M059J (cell line): ENCODE measurements around the gene P2RY2. TPM values are rescaled to one million over a fixed set of nuclear protein-coding genes. Genes with fewer than 3 reads are reported as not detected.
A peak's percentile ranks its signal among the peaks of the same experiment; 100 is the strongest.
"Not testable (repeated sequence)": the region's sequence is repeated elsewhere in the genome, so short reads cannot be mapped to it uniquely, and the experiment has no call there.

Experiments
- DNase-seq: peaks from one replicate; pipeline ENCODE4 v3.0.0-alpha.2; 2012; ENCODE audit warnings: low read depth
- total RNA-seq: library from RNA; depleted of rRNA; stranded (reverse); fragments of >200 nt; shearing (Covaris generic); gene quantifications from 2 replicates; pipeline ENCODE4 v1.2.3, GENCODE V29; 2014

The P2RY2 gene
- total RNA-seq, 1 experiment from 2014 or later, result 0.84 TPM

DNA sequence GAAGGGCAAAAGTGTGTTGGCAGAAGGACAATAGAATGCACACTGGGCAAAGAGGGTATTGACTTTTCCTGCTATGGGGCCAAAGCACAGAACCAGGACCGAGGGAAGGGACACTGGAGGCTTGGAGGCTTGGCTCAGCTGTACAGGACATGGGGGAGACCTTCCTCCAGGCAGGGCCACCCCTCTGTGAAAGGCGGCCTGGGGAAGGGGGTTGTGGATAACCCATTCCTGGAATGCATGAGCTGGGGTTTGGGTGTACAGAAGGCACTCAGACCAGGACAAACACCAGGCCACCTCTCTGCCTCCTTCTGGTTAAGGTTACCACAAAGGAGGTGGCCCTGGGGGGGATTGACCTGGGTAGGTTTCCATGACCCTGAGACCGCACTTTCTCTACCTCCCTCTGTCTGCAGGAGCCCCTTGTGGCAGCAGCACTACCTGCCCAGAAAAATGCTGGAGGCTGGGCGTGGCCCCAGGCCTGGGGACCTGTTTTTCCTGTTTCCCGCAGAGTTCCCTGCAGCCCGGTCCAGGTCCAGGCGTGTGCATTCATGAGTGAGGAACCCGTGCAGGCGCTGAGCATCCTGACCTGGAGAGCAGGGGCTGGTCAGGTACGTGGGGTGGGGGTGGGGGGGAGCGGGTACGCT is 9.6 kb downstream of the P2RY2 start:
- no peak for DNase-seq

DNA sequence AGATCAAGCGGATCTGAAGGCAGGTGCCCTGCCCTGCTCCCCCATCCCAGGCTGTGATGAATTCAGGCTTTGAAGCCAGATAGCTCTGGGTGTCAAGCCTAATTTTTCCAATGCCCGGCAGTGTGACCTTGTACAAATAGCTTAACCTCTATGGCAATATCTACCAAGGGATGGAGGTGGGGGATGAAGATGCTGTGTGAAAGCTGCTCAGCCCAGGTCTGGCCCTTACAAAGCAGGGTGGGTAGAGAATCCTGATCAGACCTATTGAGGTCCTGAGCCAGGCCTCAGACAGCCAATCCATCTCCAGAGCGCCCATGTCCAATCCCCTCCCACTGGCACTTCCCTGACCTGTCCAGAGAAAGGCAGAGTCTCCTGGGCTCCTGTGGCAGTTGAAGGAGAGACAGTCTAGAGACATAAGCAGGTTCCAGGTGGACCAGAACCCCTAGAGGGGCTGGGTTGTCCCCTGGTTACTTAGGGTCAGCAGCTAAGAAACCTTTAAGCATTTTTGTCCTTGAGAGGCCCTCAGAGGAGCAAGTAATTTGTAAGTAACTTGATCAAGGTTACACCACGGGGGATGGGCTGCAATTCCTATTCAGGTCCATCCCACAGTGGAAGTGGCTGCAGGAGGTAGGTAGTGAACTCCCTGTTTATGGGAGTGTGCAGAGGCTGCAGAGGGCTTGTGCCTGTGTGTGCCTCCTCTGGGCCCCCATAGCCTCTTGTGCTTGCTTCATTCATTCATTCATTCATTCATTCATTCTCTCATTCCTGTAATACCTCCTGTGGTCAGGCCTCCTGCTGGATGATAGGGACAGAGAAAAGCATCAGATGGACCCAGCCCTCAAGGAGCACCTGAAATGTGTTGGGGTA is 10.4 kb downstream of the P2RY2 start:
- no peak for DNase-seq

GRCh38 chr11:73229321-73229895 is 11.3 kb downstream of the P2RY2 start:
- DNase-seq, result no peak

GRCh38 chr11:73229896-73230875 is 12.1 kb downstream of the P2RY2 start:
- no peak for DNase-seq

GRCh38 chr11:73230931-73231330 is 12.8 kb downstream of the P2RY2 start:
- DNase-seq, result no peak

GRCh38 chr11:73232487-73232886 is 14.4 kb downstream of the P2RY2 start:
- DNase-seq, result not testable (repeated sequence)

DNA sequence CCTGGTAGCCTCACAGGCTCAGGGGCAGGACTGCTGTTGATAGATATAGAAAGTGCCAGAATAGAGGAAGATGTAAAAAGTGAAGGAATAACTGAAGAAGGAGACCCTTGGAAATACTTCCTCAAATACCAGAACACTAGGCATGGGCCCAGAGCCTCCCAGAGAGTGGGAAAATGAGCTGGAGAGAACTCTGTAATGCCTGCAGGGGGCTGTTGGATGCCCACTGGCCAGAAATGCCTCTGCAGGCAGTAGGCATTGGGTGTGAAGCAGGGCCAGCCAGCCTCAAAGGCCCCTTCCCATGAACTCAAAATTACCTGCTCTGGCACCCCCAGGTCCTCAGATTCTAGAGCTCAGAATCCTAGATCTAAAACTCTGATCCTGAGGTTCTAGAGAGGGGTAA is 15.1 kb downstream of the P2RY2 start:
- DNase-seq, result no peak

GRCh38 chr11:73233692-73234470 is 15.8 kb downstream of the P2RY2 start:
- no peak for DNase-seq

- no peak for DNase-seq
Measured at GRCh38 chr11:73234471-73235181, 16.5 kb downstream of the P2RY2 start.

DNA sequence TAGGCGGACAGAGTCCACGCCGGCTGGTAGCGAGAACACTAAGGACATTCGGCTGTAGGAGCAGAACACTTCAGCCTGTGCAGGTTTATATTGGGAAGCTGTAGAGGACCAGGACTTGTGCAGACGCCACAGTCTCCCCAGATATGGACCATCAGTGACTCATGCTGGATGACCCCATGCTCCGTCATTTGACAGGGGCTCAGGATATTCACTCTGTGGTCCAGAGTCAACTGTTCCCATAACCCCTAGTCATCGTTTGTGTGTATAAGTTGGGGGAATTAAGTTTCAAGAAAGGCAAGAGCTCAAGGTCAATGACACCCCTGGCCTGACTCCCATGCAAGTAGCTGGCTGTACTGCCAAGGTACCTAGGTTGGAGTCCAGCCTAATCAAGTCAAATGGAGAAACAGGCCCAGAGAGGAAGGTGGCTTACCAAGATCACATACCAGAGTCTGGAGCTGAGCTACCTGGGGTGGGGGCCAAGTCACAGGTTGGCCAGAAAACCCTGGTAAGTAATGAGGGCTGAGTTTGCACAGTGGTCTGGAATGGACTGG is 17.2 kb downstream of the P2RY2 start:
- no peak for DNase-seq

DNA sequence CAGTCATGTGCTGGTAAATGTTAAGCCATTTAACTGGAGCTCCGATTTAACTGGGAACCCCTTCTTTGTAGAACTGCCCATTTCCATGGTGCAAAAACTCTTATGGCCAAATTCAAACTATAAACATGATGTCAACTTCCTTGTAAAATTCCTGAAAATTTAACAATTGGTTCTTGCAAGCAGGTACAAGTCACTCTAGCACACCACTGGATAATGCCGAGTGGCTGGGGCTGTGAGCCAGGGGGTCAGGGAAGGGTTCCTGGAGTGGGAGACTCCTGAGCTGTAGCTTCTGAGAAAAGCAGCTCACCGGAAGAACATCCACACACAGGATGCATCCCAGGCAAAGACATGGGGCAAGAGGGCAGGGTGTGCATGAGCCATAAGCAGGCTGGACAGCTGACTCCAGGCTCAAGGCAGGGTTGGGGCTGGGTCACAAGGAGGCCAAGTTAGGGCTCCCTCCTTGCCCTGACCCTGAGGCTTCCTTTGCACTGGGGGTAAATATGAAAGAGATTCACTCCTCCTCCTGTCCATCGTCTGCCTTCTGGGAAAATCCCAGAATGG is 18.2 kb downstream of the P2RY2 start:
- no peak for DNase-seq

- DNase-seq, result peak; percentile 44
Measured at GRCh38 chr11:73236854-73237253, 18.8 kb downstream of the P2RY2 start.

- peak; percentile 55 for DNase-seq
Measured at GRCh38 chr11:73237471-73238290, 19.6 kb downstream of the P2RY2 start.

- no peak for DNase-seq
Measured at GRCh38 chr11:73239111-73239521, 21.0 kb downstream of the P2RY2 start.

GRCh38 chr11:73239571-73240189 is 21.6 kb downstream of the P2RY2 start:
- peak; percentile 25 for DNase-seq

DNA sequence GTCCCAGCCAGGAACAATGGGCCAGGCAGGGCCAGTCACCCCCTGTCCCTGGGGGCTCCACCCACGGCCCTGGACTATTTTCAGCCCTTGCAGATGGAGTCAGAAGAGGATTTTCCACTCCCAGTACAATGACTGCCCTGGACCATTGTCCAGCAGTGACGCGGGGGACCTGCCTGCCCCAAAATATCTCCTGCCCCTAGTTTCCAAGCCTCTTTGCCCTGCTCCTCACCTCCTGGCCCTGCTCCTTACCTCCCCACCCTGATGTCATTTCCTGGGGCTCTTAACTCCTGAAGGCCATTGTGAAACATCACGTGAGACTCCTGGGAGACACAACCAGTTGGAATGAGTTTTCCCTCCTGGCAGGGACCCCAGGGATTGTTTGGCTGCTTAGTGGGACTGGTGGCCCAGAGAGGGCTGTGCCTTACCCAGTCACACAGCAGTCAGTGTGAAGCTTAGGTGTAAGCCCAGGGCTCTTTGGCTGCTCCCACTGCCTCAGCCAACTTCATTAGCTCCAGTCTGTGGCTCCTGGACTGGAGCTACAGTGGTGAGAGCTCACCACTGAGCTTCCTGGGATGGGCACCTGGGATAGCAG is 22.2 kb downstream of the P2RY2 start:
- DNase-seq, result peak; percentile 62

GRCh38 chr11:73241300-73241699 is 23.2 kb downstream of the P2RY2 start:
- DNase-seq, result no peak
